Measurements from ENCODE around the gene SULT1E1. TPM values are rescaled to one million over a fixed set of nuclear protein-coding genes. Genes with fewer than 3 reads are reported as not detected.
A peak's percentile ranks its signal among the peaks of the same experiment; 100 is the strongest.
"Not testable (repeated sequence)": the region's sequence is repeated elsewhere in the genome, so short reads cannot be mapped to it uniquely, and the experiment has no call there.

The SULT1E1 gene
- total RNA-seq, 1 experiment from 2014 or later: not detected

GRCh38 chr4:69828828-69829227 lies 31.1 kb downstream of the SULT1E1 start:
- Mint-ChIP-seq H3K27ac (no peak overlapping the region), H3K9me3 (peaks cover 29% of the 10 kb centered on the region), H3K4me3 (no peak overlapping the region), H3K27me3 (ENCODE audit: low read depth) (no peaks in the 10 kb centered on the region; the same call in 1 of the 2 replicates), H3K4me1 (peaks cover 34% of the 10 kb centered on the region), H3K36me3 (no peaks in the 10 kb centered on the region; the same call in 1 of the 2 replicates)
- DNase-seq (ENCODE audit: low spot score) (no peak), ATAC-seq (no peak)
- ChIA-PET POLR2A (no interaction called here), CTCF (no interaction called here)
- TF ChIP-seq HMGA2 (CRISPR knock-in tag; IDR thresholded peaks at IDR 0.05) (no peak), ZNF671 (CRISPR knock-in tag; IDR thresholded peaks at IDR 0.05) (no peak), ZNF138 (CRISPR knock-in tag; conservative IDR thresholded peaks at IDR 0.05) (no peak), ETV6 (CRISPR knock-in tag; IDR thresholded peaks at IDR 0.05) (no peak), ARID4B (CRISPR knock-in tag; IDR thresholded peaks at IDR 0.05; ENCODE audit: borderline replicate concordance) (no peak), ZNF263 (CRISPR knock-in tag; IDR thresholded peaks at IDR 0.05; ENCODE audit: low read depth) (no peak)

- Mint-ChIP-seq H3K4me1 (peaks cover 12% of the 10 kb centered on the region), H3K9me3 (peaks cover 24% of the 10 kb centered on the region)
- H3K4me3 Mint-ChIP-seq; H3K27ac Mint-ChIP-seq; ATAC-seq; DNase-seq (ENCODE audit: low spot score); CTCF ChIA-PET; POLR2A ChIA-PET; H3K36me3 Mint-ChIP-seq; H3K27me3 Mint-ChIP-seq (ENCODE audit: low read depth): not testable (repeated sequence)
Observed at GRCh38 chr4:69825056-69825455, 34.9 kb downstream of the SULT1E1 start.

GRCh38 chr4:69823481-69824186 lies 36.3 kb downstream of the SULT1E1 start:
- CTCF ChIA-PET: interaction anchor here (0.6 to 1.3 kb wide), 6 partner anchors 8 to 446 kb away, joined by 3 to 8 read pairs (median 3); no protein-coding TSS in a partner anchor
- DNase-seq (ENCODE audit: low spot score) (peak; percentile 30), ATAC-seq (peak; percentile 97)
- H3K27ac Mint-ChIP-seq: no peak overlapping the region
- no peaks in the 10 kb centered on the region for H3K27me3 Mint-ChIP-seq (ENCODE audit: low read depth)
- H3K4me1 Mint-ChIP-seq: peaks cover 11% of the 10 kb centered on the region
- no peaks in the 10 kb centered on the region for H3K36me3 Mint-ChIP-seq
- no peak for TF ChIP-seq FOXP1 (CRISPR knock-in tag; IDR thresholded peaks at IDR 0.05; ENCODE audit: borderline replicate concordance)
- TF ChIP-seq GABPB1 (CRISPR knock-in tag; IDR thresholded peaks at IDR 0.05): peak; percentile 44; the same call in 1 of the 2 replicates
- TF ChIP-seq CTCF (IDR thresholded peaks at IDR 0.05): peak; percentile 20; the same call in 1 of the 2 replicates
- peaks cover 16% of the 10 kb centered on the region for H3K9me3 Mint-ChIP-seq
- POLR2A ChIA-PET: no interaction called here
- no peak overlapping the region for H3K4me3 Mint-ChIP-seq

- ATAC-seq (no peak), DNase-seq (ENCODE audit: low spot score) (no peak)
- no peaks in the 10 kb centered on the region for H3K27me3 Mint-ChIP-seq (ENCODE audit: low read depth)
- peaks cover 11% of the 10 kb centered on the region for H3K4me1 Mint-ChIP-seq
- CTCF ChIA-PET: interaction anchor here (1.0 to 1.3 kb wide), 2 partner anchors 9 to 447 kb away, joined by 3 to 8 read pairs; no protein-coding TSS in a partner anchor
- H3K36me3 Mint-ChIP-seq: no peaks in the 10 kb centered on the region
- H3K27ac Mint-ChIP-seq: no peak overlapping the region
- H3K9me3 Mint-ChIP-seq: peaks cover 10% of the 10 kb centered on the region
- POLR2A ChIA-PET: no interaction called here
- H3K4me3 Mint-ChIP-seq: no peak overlapping the region
- no peak for TF ChIP-seq MYBL2 (CRISPR knock-in tag; IDR thresholded peaks at IDR 0.05)
- no peak for TF ChIP-seq ATF2 (CRISPR knock-in tag; IDR thresholded peaks at IDR 0.05; ENCODE audit: borderline replicate concordance, low read depth)
- TF ChIP-seq E2F5 (CRISPR knock-in tag; IDR thresholded peaks at IDR 0.05): no peak
- TF ChIP-seq MXD4 (CRISPR knock-in tag; IDR thresholded peaks at IDR 0.05; ENCODE audit: borderline replicate concordance): no peak
- TF ChIP-seq ARID4B (CRISPR knock-in tag; IDR thresholded peaks at IDR 0.05; ENCODE audit: borderline replicate concordance): no peak
- no peak for TF ChIP-seq NR3C1 (CRISPR knock-in tag; conservative IDR thresholded peaks at IDR 0.05; ENCODE audit: low read depth)
Observed at GRCh38 chr4:69823048-69823447, 36.9 kb downstream of the SULT1E1 start.
